ENCODE measurements around the gene CNPY4.

The CNPY4 gene

DNA sequence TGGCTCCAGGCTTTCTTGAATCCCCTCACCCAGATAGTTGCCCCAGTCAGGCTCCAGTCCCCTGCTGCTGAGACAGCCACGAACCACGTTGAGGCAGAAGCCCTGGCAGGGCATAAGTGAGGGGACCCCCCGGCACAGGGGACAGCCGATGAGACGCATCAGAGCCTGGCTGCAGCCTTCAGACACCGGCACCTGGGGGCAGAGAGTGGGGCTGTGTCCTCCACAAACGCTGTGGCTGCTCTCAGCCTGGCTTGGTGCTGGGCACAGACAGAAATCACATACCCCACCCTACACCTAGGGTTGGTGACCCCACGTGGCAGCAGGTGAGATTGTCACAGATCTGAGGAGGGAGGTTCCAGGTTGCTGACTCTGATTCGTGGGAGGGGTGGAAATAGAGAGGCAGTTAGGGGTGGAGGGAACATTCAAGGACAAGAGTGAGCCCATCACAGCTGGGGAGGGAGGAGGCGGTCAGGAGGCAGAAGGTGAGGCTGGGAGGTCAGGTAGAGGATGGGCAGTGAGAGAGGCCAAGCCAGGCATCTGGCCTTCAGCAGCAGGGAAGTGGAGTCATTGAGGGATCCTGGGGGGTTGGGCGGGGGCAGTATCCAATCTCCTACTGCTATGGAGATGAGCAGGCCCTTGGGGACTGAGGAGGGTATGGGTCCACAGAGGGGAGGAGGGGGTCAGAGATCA, 54.5 kb downstream of the CNPY4 start:
- no peak for TF ChIP-seq CTCF (IDR thresholded peaks at IDR 0.05; ENCODE audit: low read depth, low read length)
- no peak for DNase-seq (ENCODE audit: extremely low read depth, low read depth)

DNA sequence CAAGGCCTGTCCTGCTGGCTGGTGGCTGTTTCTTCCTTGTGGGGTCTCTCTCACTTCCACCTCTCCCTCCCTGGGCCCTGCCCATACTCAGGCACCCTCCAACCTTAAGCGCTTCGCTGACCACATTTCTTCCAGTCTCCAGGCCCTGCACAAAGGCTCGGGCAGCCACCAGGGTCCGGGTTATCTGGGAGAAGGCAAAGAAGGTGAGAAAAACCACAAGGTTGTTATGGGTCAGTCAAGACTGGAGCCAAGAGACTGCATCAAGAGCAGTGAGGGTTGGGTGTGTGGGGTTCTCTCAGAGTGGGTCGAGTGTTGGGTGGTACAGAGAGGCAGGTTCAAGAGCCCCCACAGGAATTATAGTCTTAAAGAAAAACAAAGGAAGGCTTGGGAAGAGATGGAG, 55.1 kb downstream of the CNPY4 start:
- no peak for DNase-seq (ENCODE audit: extremely low read depth, low read depth)
- TF ChIP-seq CTCF (IDR thresholded peaks at IDR 0.05; ENCODE audit: low read depth, low read length), result no peak

All from AG09319 (cell line).